Measurements from ENCODE around the gene NRTN. TPM values are rescaled to one million over a fixed set of nuclear protein-coding genes. Genes with fewer than 3 reads are reported as not detected.

Gene NRTN
- total RNA-seq, 1 experiment from 2014 or later, result 1.9 TPM

- peak; percentile 52; the same call in 1 of the 2 replicates for TF ChIP-seq CTCF (conservative IDR thresholded peaks at IDR 0.05)
- TF ChIP-seq EZH2 (IDR thresholded peaks at IDR 0.05; ENCODE audit: low read depth), result no peak
- H2AFZ ChIP-seq, result no peak overlapping the region
- POLR2A ChIA-PET (ENCODE audit: unreplicated experiment), result interaction anchor here (0.5 kb wide), 1 partner anchor 31 kb away, joined by 24 read pairs; no protein-coding TSS in a partner anchor
- DNase-seq, result peak in 1 of 2 experiments; percentile 21
- no peaks in the 10 kb centered on the region for H3K79me2 ChIP-seq (ENCODE audit: low read depth)
- no peaks in the 10 kb centered on the region for H3K27me3 ChIP-seq (ENCODE audit: insufficient read depth, low read depth)
- no peaks in the 10 kb centered on the region for H3K9me2 ChIP-seq (ENCODE audit: insufficient read depth)
- H3K4me1 ChIP-seq (replicated peaks; ENCODE audit: insufficient read depth), result 0 out of 2 replicates have a peak, but pooled peaks cover 9% of the 10 kb centered on the region
- H3K4me3 ChIP-seq, result no peak overlapping the region
- no peak overlapping the region for H3K27ac ChIP-seq
- no peaks in the 10 kb centered on the region for H4K20me1 ChIP-seq (ENCODE audit: insufficient read depth)
- intact Hi-C loops (cut with micrococcal nuclease; ENCODE audit: unreplicated experiment), result no loop called here
- H3K36me3 ChIP-seq (ENCODE audit: low read depth), result no peaks in the 10 kb centered on the region
- H3K9me3 ChIP-seq (ENCODE audit: insufficient read depth, low read depth), result no peaks in the 10 kb centered on the region
- no peak overlapping the region for H3K4me2 ChIP-seq
- H3F3A ChIP-seq (ENCODE audit: insufficient read depth, low read depth), result peaks cover 12% of the 10 kb centered on the region; the same call in 1 of the 2 replicates
- CTCF ChIA-PET, result no interaction called here
- no TSS peak for BruUV-seq (replicated peaks)
Observed at GRCh38 chr19:5823579-5824281, 18.9 kb downstream of the NRTN start.

DNA sequence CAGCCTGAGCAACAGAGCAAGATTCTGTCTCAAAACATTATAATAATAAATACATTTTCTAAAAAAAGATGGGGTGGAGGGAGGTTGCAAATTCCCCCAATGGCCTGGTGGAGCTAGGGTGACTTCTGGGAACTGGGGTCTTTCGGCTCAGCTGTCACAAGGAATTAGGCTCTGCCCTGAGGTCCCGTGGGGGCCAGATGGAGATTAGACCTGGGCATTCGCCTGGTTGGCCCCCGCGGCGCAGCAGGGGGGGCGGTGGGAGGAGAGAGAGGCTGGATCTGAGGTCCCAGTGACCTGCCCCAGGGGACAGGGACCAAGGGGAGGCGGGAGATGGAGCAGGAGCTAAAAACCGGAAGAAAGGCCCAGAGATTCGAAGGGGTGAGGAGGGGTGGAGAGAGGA, 19.9 kb downstream of the NRTN start:
- Histone ChIP-seq H3K4me1 (replicated peaks; ENCODE audit: insufficient read depth) (0 out of 2 replicates have a peak, but pooled peaks cover 9% of the 10 kb centered on the region), H4K20me1 (ENCODE audit: insufficient read depth) (no peaks in the 10 kb centered on the region), H3K4me3 (no peak overlapping the region), H3K27me3 (ENCODE audit: insufficient read depth, low read depth) (no peaks in the 10 kb centered on the region), H3K36me3 (ENCODE audit: low read depth) (no peaks in the 10 kb centered on the region), H2AFZ (no peak overlapping the region), H3K9me3 (ENCODE audit: insufficient read depth, low read depth) (no peaks in the 10 kb centered on the region), H3K9me2 (ENCODE audit: insufficient read depth) (no peaks in the 10 kb centered on the region), H3K27ac (no peak overlapping the region), H3K4me2 (no peak overlapping the region), H3K79me2 (ENCODE audit: low read depth) (no peaks in the 10 kb centered on the region), H3F3A (ENCODE audit: insufficient read depth, low read depth) (peaks cover 12% of the 10 kb centered on the region; the same call in 1 of the 2 replicates)
- ChIA-PET CTCF (no interaction called here), POLR2A (ENCODE audit: unreplicated experiment) (no interaction called here)
- TF ChIP-seq EZH2 (IDR thresholded peaks at IDR 0.05; ENCODE audit: low read depth), result no peak
- intact Hi-C loops (cut with micrococcal nuclease; ENCODE audit: unreplicated experiment), result no loop called here
- BruUV-seq (replicated peaks), result no TSS peak
- no peak for DNase-seq

DNA sequence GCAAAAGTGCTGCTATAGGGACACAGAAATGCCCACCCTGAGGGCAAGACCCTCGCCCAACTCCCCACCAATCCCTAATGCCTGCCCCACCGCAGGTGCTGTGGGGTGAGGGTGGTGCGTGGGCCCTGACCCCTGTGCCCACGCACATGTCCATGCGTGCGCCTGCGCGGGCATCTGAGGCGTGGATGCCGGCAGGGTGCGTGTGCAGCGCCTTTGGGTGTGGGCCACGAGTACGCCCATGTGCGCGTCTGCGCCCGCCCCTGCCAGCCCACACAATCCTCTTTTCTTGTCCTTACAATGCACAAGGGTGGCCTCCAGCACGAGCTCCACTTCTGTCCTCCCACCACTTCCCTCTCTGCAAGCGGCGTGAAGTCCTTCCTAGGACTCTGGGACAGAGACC, 20.3 kb downstream of the NRTN start:
- TF ChIP-seq EZH2 (IDR thresholded peaks at IDR 0.05; ENCODE audit: low read depth) (no peak), CTCF (conservative IDR thresholded peaks at IDR 0.05) (no peak)
- Histone ChIP-seq H3K36me3 (ENCODE audit: low read depth) (no peaks in the 10 kb centered on the region), H3K9me3 (ENCODE audit: insufficient read depth, low read depth) (no peaks in the 10 kb centered on the region), H3F3A (ENCODE audit: insufficient read depth, low read depth) (peaks cover 12% of the 10 kb centered on the region; the same call in 1 of the 2 replicates), H3K27ac (no peak overlapping the region), H3K79me2 (ENCODE audit: low read depth) (no peaks in the 10 kb centered on the region), H2AFZ (no peak overlapping the region), H4K20me1 (ENCODE audit: insufficient read depth) (no peaks in the 10 kb centered on the region), H3K9me2 (ENCODE audit: insufficient read depth) (no peaks in the 10 kb centered on the region), H3K4me2 (no peak overlapping the region), H3K4me3 (no peak overlapping the region), H3K4me1 (replicated peaks; ENCODE audit: insufficient read depth) (0 out of 2 replicates have a peak, but pooled peaks cover 9% of the 10 kb centered on the region), H3K27me3 (ENCODE audit: insufficient read depth, low read depth) (no peaks in the 10 kb centered on the region)
- DNase-seq, result no peak
- ChIA-PET CTCF (no interaction called here), POLR2A (ENCODE audit: unreplicated experiment) (no interaction called here)
- no TSS peak for BruUV-seq (replicated peaks)
- intact Hi-C loops (cut with micrococcal nuclease; ENCODE audit: unreplicated experiment), result no loop called here
